DND-41 (cell line): ENCODE measurements around the gene FNDC8.
"Not testable (repeated sequence)": the region's sequence is repeated elsewhere in the genome, so short reads cannot be mapped to it uniquely, and the experiment has no call there.

Source experiments
- ATAC-seq: fragments of 200-7000 bp; cut with Tn5 transposase; 3 replicates; pipeline ENCODE4 v1.9.1; 2021; ENCODE audit warnings: low read depth; ENCODE audit not compliant: insufficient read depth
- DNase-seq: peaks from one replicate; pipeline ENCODE4 v3.0.0-alpha.2; 2020
- H2AFZ ChIP-seq: 2 replicates; pipeline ENCODE4 v1.6.0; 2012; ENCODE audit warnings: low read depth, low read length
- H3K27ac ChIP-seq: 2 replicates; pipeline ENCODE4 v1.5.1; 2012; ENCODE audit warnings: low read length, inconsistent platforms
- H3K27me3 ChIP-seq: fragments of 200-600 bp; sonication (generic); 2 replicates; pipeline ENCODE4 v1.6.0; 2012; ENCODE audit warnings: low read length, mild to moderate bottlenecking, inconsistent platforms; ENCODE audit not compliant: insufficient read depth, poor library complexity
- H3K36me3 ChIP-seq: 2 replicates; pipeline ENCODE4 v1.5.1; 2012; ENCODE audit warnings: low read length, inconsistent platforms; ENCODE audit not compliant: insufficient read depth
- H3K4me1 ChIP-seq: 2 replicates; pipeline ENCODE4 v1.5.1; 2012; ENCODE audit warnings: mild to moderate bottlenecking, low read length; ENCODE audit not compliant: insufficient read depth
- H3K4me2 ChIP-seq: 2 replicates; pipeline ENCODE4 v1.6.0; 2012; ENCODE audit warnings: mild to moderate bottlenecking, moderate library complexity, low read length, inconsistent platforms; ENCODE audit not compliant: insufficient read depth
- H3K4me3 ChIP-seq, 2 experiments: fragments of 200-600 bp in 1 of 2; shearing (Covaris generic) in 1 of 2; 2 replicates each; pipeline ENCODE4 v1.5.1; 2012 to 2016; ENCODE audit warnings: inconsistent platforms in 2 of 2, low read length in 2 of 2, mild to moderate bottlenecking in 2 of 2, low read depth in 1 of 2, moderate library complexity in 1 of 2
- H3K79me2 ChIP-seq: 2 replicates; pipeline ENCODE4 v1.6.0; 2012; ENCODE audit warnings: low read length, inconsistent platforms; ENCODE audit not compliant: insufficient read depth
- H3K9ac ChIP-seq: 2 replicates; pipeline ENCODE4 v1.6.0; 2012; ENCODE audit warnings: low read depth, mild to moderate bottlenecking, inconsistent platforms, low read length, moderate library complexity
- H3K9me3 ChIP-seq: 2 replicates; pipeline ENCODE4 v1.5.1; 2012; ENCODE audit warnings: low read length, moderate library complexity, mild to moderate bottlenecking, inconsistent platforms; ENCODE audit not compliant: insufficient read depth, severe bottlenecking
- H4K20me1 ChIP-seq: 2 replicates; pipeline ENCODE4 v1.6.0; 2012; ENCODE audit warnings: low read length; ENCODE audit not compliant: insufficient read depth
- EZH2 ChIP-seq: IDR thresholded peaks from 3 replicates; pipeline ENCODE4 v1.6.1; 2012; ENCODE audit warnings: borderline replicate concordance, low read depth, mild to moderate bottlenecking, moderate library complexity, low read length, inconsistent platforms; ENCODE audit not compliant: severe bottlenecking
- TF ChIP-seq, protein P1 (sequence below): IDR thresholded peaks from 2 replicates; pipeline ENCODE4 v1.5.1; 2012; ENCODE audit warnings: borderline replicate concordance, low read length, moderate library complexity, mild to moderate bottlenecking; ENCODE audit not compliant: poor library complexity, severe bottlenecking; ENCODE audit errors: extremely low read depth

The FNDC8 gene

DNA sequence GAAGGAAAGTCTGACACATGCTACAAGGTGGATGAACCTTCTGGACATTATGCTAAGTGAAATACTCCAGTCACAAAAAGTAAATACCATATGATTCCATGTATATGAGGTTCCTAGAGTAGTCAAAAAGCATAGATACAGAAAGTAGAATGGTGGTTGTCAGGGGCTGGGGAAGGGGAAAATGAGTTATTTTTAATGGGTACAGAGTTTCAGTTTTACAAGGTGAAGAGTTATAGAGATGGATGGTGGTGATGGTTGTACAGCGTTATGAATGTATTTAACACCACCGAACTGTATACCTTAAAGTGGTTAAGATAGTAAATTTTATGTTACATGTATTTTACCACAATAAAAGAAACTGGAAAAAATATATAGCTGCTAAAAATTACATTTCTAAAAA is 19.7 kb upstream of the FNDC8 start:
- no peak overlapping the region for H2AFZ ChIP-seq
- no peaks in the 10 kb centered on the region for H3K27me3 ChIP-seq
- peaks cover 79% of the 10 kb centered on the region for H3K36me3 ChIP-seq
- TF ChIP-seq, protein P1, sequence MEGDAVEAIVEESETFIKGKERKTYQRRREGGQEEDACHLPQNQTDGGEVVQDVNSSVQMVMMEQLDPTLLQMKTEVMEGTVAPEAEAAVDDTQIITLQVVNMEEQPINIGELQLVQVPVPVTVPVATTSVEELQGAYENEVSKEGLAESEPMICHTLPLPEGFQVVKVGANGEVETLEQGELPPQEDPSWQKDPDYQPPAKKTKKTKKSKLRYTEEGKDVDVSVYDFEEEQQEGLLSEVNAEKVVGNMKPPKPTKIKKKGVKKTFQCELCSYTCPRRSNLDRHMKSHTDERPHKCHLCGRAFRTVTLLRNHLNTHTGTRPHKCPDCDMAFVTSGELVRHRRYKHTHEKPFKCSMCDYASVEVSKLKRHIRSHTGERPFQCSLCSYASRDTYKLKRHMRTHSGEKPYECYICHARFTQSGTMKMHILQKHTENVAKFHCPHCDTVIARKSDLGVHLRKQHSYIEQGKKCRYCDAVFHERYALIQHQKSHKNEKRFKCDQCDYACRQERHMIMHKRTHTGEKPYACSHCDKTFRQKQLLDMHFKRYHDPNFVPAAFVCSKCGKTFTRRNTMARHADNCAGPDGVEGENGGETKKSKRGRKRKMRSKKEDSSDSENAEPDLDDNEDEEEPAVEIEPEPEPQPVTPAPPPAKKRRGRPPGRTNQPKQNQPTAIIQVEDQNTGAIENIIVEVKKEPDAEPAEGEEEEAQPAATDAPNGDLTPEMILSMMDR, result no peak
- no peak for TF ChIP-seq EZH2
- no peaks in the 10 kb centered on the region for H3K9me3 ChIP-seq
- no peaks in the 10 kb centered on the region for H3K4me1 ChIP-seq
- no peak overlapping the region for H3K9ac ChIP-seq
- no peak overlapping the region for H3K4me3 ChIP-seq
- H3K27ac ChIP-seq, result no peak overlapping the region
- DNase-seq, result no peak
- ATAC-seq, result no peak
- no peaks in the 10 kb centered on the region for H3K79me2 ChIP-seq
- no peak overlapping the region for H3K4me2 ChIP-seq
- H4K20me1 ChIP-seq, result no peaks in the 10 kb centered on the region

- H3K27me3 ChIP-seq, result no peaks in the 10 kb centered on the region
- H3K27ac ChIP-seq, result no peak overlapping the region
- ATAC-seq (no peak), DNase-seq (no peak)
- H3K4me2 ChIP-seq, result no peak overlapping the region
- no peaks in the 10 kb centered on the region for H3K4me1 ChIP-seq
- no peak overlapping the region for H3K4me3 ChIP-seq
- peaks cover 2% of the 10 kb centered on the region; the same call in 1 of the 2 replicates for H3K79me2 ChIP-seq
- no peak overlapping the region for H3K9ac ChIP-seq
- no peak overlapping the region for H2AFZ ChIP-seq
- peaks cover 86% of the 10 kb centered on the region for H3K36me3 ChIP-seq
- no peaks in the 10 kb centered on the region for H3K9me3 ChIP-seq
- peaks cover 3% of the 10 kb centered on the region for H4K20me1 ChIP-seq
- TF ChIP-seq, protein P1, result no peak
- TF ChIP-seq EZH2, result no peak
Measured at GRCh38 chr17:35103271-35103670, 18.1 kb upstream of the FNDC8 start.

DNA sequence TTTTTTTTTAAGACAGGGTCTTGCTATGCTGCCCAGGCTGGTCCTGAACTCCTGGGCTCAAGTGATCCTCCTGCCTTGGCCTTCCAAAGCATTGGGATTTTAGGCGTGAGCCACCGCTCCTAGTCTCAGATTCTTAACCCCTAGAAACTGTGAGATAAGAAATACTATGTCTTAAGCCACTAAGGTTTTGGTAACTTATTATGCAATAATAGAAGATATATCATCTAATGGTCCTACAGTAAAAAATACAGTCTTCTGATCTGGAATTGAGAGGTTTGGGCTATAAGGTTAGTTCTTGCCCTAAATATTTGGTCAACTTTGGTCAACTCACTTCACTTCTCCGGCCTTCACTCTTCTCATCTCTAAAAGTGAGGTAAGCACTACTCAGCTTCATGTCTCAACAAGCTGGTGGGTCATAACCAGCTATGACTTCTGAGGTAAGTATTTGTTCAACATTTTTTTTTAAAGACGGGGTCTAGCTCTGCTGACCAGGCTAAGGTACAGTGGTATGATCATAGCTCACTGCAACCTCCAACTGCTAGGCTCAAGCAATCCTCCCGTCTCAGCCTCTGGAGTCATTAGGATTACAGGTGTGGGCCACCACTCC is 16.5 kb upstream of the FNDC8 start:
- no peaks in the 10 kb centered on the region for H3K4me1 ChIP-seq
- no peak for ATAC-seq
- peaks cover 3% of the 10 kb centered on the region for H4K20me1 ChIP-seq
- peaks cover 76% of the 10 kb centered on the region for H3K36me3 ChIP-seq
- no peak for DNase-seq
- no peak overlapping the region for H3K4me3 ChIP-seq
- no peak overlapping the region for H3K4me2 ChIP-seq
- no peaks in the 10 kb centered on the region for H3K27me3 ChIP-seq
- H3K79me2 ChIP-seq, result peaks cover 13% of the 10 kb centered on the region
- H3K27ac ChIP-seq, result no peak overlapping the region
- TF ChIP-seq, protein P1, result no peak
- TF ChIP-seq EZH2, result no peak
- no peak overlapping the region for H3K9ac ChIP-seq
- H3K9me3 ChIP-seq, result no peaks in the 10 kb centered on the region
- no peak overlapping the region for H2AFZ ChIP-seq

DNA sequence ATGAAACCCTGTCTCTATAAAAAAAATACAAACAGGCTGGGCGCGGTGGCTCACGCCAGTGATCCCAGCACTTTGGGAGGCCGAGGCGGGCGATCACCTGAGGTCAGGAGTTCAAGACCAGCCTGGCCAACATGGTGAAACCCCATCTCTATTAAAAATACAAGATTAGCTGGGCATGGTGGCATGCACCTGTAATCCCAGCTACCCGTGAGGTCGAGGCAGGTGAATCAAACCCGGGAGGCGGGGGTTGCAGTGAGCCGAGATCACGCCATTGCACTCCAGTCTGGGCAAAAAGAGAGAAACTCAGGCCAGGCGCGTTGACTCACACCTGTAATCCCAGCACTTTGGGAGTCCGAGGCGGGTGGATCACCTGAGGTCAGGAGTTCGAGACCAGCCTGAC is 10.6 kb upstream of the FNDC8 start:
- H2AFZ ChIP-seq, H3K9me3 ChIP-seq, H4K20me1 ChIP-seq, H3K9ac ChIP-seq, H3K27ac ChIP-seq, H3K27me3 ChIP-seq, DNase-seq, ATAC-seq, H3K4me1 ChIP-seq, H3K4me3 ChIP-seq, H3K4me2 ChIP-seq: not testable (repeated sequence)
- Histone ChIP-seq H3K36me3 (peaks cover 37% of the 10 kb centered on the region), H3K79me2 (peaks cover 58% of the 10 kb centered on the region)
